Measurements from ENCODE around the gene GLG1. TPM values are rescaled to one million over a fixed set of nuclear protein-coding genes. Genes with fewer than 3 reads are reported as not detected.
A peak's percentile ranks its signal among the peaks of the same experiment; 100 is the strongest.

GLG1 gene
- total RNA-seq, 1 experiment from 2014 or later, result 210 TPM

DNA sequence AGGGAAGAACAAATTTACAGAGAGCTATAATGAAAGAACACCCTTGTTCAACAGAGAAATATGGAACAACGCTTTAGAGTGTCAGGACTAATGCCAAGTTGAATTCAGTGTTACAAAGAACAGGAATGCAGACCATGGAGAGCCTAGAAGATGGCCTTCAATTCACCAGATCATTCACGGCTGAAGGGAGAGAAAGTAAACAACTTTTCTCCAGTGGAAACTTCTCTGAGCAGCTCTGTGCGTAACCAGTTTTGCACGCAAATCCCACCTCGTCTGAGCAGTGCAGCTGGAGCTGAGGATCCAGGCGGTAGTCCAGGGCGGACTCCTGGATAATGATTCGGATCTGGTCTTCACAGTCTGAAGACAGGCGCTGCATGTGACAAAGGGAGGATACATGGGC, 145.1 kb downstream of the GLG1 start:
- Mint-ChIP-seq H3K36me3 (ENCODE audit: insufficient read depth, unreplicated experiment) (peaks cover 94% of the 10 kb centered on the region), H3K4me3 (ENCODE audit: unreplicated experiment) (no peak overlapping the region), H3K9me3 (ENCODE audit: unreplicated experiment) (no peaks in the 10 kb centered on the region), H3K27ac (ENCODE audit: unreplicated experiment) (peak overlapping the region; percentile 25), H3K4me1 (ENCODE audit: low read depth, unreplicated experiment) (no peaks in the 10 kb centered on the region), H3K27me3 (ENCODE audit: insufficient read depth, unreplicated experiment) (no peaks in the 10 kb centered on the region)
- ChIA-PET CTCF (no interaction called here), POLR2A (interaction anchor here (0.6 kb wide), 1 partner anchor 145 kb away, joined by 3 read pairs; the partner anchor contains the start of gene GLG1)
- no peak for DNase-seq
- Histone ChIP-seq H3K9me3 (no peaks in the 10 kb centered on the region), H3K36me3 (ENCODE audit: control insufficient read depth, insufficient read depth, low read length) (peaks cover 16% of the 10 kb centered on the region), H3K4me1 (no peaks in the 10 kb centered on the region), H3K4me3 (ENCODE audit: low read depth, low read length) (no peak overlapping the region), H3K27me3 (replicated peaks; ENCODE audit: control insufficient read depth, insufficient read depth, low read length) (no peaks in the 10 kb centered on the region)
- intact Hi-C loops (cut with micrococcal nuclease; ENCODE audit: unreplicated experiment), result no loop called here
- TF ChIP-seq CTCF (IDR thresholded peaks at IDR 0.05; ENCODE audit: insufficient read depth in 1 of 2, low read depth in 1 of 2, low read length in 1 of 2, severe bottlenecking in 1 of 2, unreplicated experiment in 1 of 2), result no peak
- BruUV-seq (replicated peaks), result no TSS peak

GRCh38 chr16:74460542-74460941, 146.4 kb downstream of the GLG1 start:
- TF ChIP-seq CTCF (IDR thresholded peaks at IDR 0.05; ENCODE audit: insufficient read depth in 1 of 2, low read depth in 1 of 2, low read length in 1 of 2, severe bottlenecking in 1 of 2, unreplicated experiment in 1 of 2), result no peak
- ChIA-PET CTCF (no interaction called here), POLR2A (interaction anchor here (0.5 kb wide), 1 partner anchor 925 kb away, joined by 5 read pairs; no protein-coding TSS in a partner anchor)
- intact Hi-C loops (cut with micrococcal nuclease; ENCODE audit: unreplicated experiment), result no loop called here
- DNase-seq, result no peak
- peaks cover 12% of the 10 kb centered on the region for H3K4me1 ChIP-seq
- peaks cover 19% of the 10 kb centered on the region for H3K36me3 ChIP-seq (ENCODE audit: control insufficient read depth, insufficient read depth, low read length)
- Mint-ChIP-seq H3K9me3 (ENCODE audit: unreplicated experiment) (no peaks in the 10 kb centered on the region), H3K36me3 (ENCODE audit: insufficient read depth, unreplicated experiment) (peaks cover 94% of the 10 kb centered on the region), H3K27ac (ENCODE audit: unreplicated experiment) (no peak overlapping the region), H3K4me3 (ENCODE audit: unreplicated experiment) (no peak overlapping the region), H3K4me1 (ENCODE audit: low read depth, unreplicated experiment) (peaks cover 7% of the 10 kb centered on the region), H3K27me3 (ENCODE audit: insufficient read depth, unreplicated experiment) (no peaks in the 10 kb centered on the region)
- no TSS peak for BruUV-seq (replicated peaks)
- no peaks in the 10 kb centered on the region for H3K27me3 ChIP-seq (replicated peaks; ENCODE audit: control insufficient read depth, insufficient read depth, low read length)
- no peak overlapping the region for H3K4me3 ChIP-seq (ENCODE audit: low read depth, low read length)
- no peaks in the 10 kb centered on the region for H3K9me3 ChIP-seq

- H3K4me3 ChIP-seq (ENCODE audit: low read depth, low read length), result no peak overlapping the region
- peaks cover 21% of the 10 kb centered on the region for H3K36me3 ChIP-seq (ENCODE audit: control insufficient read depth, insufficient read depth, low read length)
- H3K27me3 ChIP-seq (replicated peaks; ENCODE audit: control insufficient read depth, insufficient read depth, low read length), result no peaks in the 10 kb centered on the region
- H3K9me3 ChIP-seq, result no peaks in the 10 kb centered on the region
- Mint-ChIP-seq H3K27me3 (ENCODE audit: insufficient read depth, unreplicated experiment) (no peaks in the 10 kb centered on the region), H3K4me1 (ENCODE audit: low read depth, unreplicated experiment) (peaks cover 13% of the 10 kb centered on the region), H3K27ac (ENCODE audit: unreplicated experiment) (peak overlapping the region; percentile 73), H3K36me3 (ENCODE audit: insufficient read depth, unreplicated experiment) (peaks cover 85% of the 10 kb centered on the region), H3K9me3 (ENCODE audit: unreplicated experiment) (no peaks in the 10 kb centered on the region), H3K4me3 (ENCODE audit: unreplicated experiment) (no peak overlapping the region)
- H3K4me1 ChIP-seq, result peaks cover 19% of the 10 kb centered on the region
- intact Hi-C loops (cut with micrococcal nuclease; ENCODE audit: unreplicated experiment), result no loop called here
- no peak for TF ChIP-seq CTCF (IDR thresholded peaks at IDR 0.05; ENCODE audit: insufficient read depth in 1 of 2, low read depth in 1 of 2, low read length in 1 of 2, severe bottlenecking in 1 of 2, unreplicated experiment in 1 of 2)
- DNase-seq, result no peak
- CTCF ChIA-PET, result no interaction called here
- no TSS peak for BruUV-seq (replicated peaks)
- POLR2A ChIA-PET, result no interaction called here
Measured at GRCh38 chr16:74456290-74456625, 150.7 kb downstream of the GLG1 start.

Measured in Caco-2 (cell line).